HG03521 (cell line): ENCODE data around the gene GTF2IRD2.
"Not testable (repeated sequence)": the region's sequence is repeated elsewhere in the genome, so short reads cannot be mapped to it uniquely, and the experiment has no call there.

Experiments used
- ATAC-seq: cut with Tn5 transposase; IDR thresholded peaks from one replicate; pipeline ENCODE4 v1.9.1; 2021; ENCODE audit warnings: mild to moderate bottlenecking, moderate library complexity; ENCODE audit not compliant: unreplicated experiment

Gene GTF2IRD2

DNA sequence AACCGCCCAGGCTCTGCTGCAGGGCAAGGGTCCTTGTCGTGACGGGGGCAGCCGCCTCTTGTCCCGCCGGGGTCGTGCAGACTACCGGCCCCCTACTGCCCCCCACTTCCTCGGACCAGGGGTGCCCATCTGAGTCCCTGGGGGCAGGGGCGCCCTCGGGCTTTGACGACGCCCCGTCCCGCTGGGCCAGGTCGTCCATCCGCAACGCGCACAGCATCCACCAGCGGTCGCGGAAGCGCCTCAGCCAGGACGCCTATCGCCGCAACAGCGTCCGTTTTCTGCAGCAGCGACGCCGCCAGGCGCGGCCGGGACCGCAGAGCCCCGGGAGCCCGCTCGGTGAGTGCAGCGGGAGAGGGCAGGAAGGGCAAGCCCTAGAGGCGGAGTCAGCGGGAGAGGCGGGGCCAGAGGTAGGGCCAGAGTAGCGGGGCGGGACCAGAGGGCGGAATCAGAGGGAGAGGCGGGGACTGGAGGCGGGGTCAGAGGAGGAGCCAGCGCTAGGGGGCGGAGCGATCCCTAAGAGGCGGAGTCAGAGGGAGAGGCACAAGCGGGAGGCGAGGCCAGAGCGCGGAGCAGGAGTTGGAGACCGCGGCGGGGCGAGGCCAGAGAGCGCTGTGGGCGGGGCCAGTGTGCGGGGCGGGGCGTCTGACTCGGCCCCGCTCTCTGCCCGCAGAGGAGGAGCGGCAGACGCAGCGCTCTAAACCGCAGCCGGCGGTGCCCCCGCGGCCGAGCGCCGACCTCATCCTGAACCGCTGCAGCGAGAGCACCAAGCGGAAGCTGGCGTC is 62.8 kb downstream of the GTF2IRD2 start:
- ATAC-seq, result peak; percentile 85

DNA sequence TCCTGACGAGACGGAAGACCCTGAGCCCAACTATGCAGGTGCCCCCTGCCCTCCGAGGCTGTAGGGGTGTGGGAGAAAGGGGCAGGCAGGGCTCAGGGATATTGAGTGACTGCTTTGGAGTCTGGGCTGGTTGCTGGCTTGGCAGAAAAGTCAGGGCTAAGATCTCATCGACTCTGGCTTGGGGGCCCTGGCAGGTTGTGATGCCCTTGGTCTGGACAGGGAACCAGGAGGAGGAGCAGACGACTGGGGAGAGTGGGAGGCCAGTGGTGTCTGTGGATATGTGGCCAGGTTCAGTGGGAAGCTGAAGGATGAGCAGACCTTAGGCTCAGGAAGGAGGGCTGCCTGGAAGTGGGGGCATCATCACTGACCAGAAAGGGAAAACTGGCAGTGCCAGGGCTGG is 67.8 kb downstream of the GTF2IRD2 start:
- not testable (repeated sequence) for ATAC-seq

DNA sequence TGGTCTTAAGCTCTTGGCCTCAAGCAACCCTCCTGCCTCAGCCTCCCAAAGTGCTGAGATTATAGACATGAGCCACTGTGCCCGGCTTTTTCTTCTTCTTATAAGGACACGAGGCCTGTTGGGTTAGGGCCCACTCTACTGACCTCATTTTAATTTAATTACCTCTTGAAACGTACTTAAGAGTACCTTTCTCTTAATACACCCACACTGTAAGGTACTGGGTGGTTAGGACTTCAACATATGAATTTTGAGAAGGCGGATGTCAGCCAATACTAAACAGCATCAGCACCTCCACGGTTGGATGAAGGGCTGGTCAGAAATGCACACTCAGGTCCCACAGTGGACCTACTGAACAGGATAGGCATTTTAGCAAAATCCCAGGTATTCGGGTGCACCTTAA is 69.7 kb downstream of the GTF2IRD2 start:
- not testable (repeated sequence) for ATAC-seq

DNA sequence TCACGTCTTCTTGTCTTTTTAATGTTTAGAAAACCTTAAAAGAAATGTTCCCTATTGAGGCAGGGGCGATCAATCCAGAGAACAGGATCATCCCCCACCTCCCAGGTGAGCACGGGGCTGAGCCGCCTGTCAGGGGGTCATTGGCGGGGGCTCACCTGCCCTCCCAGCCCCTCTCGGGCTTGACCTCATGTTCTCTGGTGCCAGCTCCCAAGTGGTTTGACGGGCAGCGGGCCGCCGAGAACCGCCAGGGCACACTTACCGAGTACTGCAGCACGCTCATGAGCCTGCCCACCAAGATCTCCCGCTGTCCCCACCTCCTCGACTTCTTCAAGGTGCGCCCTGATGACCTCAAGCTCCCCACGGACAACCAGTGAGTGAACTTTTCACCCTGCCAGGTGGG is 72.4 kb downstream of the GTF2IRD2 start:
- not testable (repeated sequence) for ATAC-seq

DNA sequence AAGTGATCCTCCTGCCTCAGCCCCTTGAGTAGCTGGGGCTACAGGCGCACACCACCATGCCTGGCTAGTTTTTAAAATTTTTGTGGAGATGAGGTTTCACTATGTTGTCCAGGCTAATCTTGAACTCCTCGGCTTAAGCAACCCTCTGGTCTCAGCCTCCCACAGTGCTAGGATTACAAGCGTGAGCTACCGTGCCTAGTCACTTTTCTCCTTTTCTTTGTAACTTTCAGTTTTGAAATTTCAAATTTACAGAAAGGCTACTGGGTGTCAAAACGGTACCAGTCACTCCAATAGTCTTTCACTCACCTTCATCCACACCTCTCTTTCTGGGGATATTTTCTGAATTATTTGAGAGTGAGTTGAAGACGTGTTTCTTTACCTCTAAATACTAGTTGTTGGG is 76.3 kb downstream of the GTF2IRD2 start:
- ATAC-seq, result not testable (repeated sequence)

DNA sequence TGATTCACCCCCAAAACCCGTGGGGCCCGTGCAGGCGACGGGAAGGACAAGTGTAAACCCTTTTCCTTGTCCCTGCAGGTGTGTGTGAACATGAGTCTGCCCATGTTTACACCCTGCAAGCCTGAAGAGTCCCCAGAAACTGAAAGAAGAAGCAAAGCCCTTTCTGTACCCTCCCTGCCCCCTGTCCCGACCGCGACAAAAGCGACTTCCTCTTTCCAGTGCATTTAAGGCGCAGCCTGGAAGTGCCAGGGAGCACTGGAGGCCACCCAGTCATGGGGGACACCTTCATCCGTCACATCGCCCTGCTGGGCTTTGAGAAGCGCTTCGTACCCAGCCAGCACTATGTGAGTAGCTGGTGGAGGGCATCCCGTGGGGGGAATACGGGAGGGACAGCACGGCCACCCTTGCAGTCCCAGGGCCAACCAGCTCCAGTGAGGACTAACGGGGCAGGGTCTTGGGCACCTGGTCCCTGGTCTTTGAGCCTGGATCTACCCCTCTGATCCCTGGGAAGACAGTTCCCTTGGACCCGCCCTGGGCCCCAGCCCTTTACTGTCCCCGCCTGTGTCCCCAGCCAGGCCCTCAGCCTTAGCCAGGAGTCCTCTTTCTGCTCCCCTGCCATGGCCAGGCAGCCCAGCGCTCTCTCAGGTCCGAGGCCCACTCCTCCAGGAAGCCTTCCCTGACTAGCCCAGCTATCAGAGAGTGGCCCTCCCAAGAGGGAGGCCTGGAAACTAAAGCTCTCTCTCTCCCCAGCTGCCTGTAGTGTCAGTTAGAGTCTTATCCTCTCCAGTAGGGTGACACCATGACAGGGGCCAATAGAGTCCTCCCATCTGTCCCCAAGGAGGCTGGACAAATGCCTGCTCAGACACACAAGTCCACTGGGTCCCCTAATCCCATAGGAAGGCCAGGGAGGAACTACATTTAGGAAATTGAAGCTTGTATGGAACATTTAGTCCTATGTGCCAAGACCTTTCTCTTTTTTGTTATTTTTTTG is 77.3 kb downstream of the GTF2IRD2 start, which contains the start of gene NCF1:
NCF1 (plus strand) TSS at position 252 of the 991 bp plus-strand sequence; CDS start at position 273, 21 bp downstream.
- peak; percentile 77 for ATAC-seq

DNA sequence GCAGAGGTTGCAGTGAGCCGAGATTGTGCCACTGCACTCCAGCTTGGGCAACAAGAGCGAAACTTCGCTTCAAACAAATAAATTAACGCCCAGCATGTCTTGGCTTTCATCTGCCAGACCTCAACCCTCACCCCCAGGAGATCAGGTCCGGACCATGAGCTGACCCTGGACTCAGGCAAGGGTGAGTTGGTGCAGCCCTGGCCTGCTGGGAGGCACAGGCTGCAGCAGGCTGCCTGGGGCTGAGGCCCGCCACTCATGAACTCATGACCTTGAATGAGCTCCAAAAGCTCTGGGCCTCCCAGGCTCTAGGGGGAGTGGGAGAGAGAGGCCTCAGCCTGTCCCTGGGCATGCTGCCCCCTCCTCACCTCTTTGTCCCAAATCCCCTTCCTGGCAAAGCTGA is 79.3 kb downstream of the GTF2IRD2 start:
- not testable (repeated sequence) for ATAC-seq

DNA sequence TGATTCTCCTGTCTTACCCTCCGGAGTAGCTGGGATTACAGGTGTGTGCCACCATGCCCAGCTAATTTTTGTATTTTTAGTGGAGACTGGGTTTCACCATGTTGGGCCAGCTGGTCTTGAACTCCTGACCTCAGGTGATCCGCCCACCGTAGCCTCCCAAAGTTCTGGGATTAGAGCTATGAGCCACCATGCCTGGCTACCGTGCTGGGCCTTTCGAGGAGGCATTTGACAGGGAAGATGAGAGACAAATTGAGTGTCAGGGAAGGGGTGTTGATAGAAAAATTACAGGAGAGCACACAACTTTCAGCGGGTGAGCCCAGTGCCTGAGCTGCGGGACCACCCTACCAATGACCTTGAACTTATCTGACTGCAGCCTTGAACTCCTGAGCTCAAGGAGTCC is 81.3 kb downstream of the GTF2IRD2 start:
- not testable (repeated sequence) for ATAC-seq

DNA sequence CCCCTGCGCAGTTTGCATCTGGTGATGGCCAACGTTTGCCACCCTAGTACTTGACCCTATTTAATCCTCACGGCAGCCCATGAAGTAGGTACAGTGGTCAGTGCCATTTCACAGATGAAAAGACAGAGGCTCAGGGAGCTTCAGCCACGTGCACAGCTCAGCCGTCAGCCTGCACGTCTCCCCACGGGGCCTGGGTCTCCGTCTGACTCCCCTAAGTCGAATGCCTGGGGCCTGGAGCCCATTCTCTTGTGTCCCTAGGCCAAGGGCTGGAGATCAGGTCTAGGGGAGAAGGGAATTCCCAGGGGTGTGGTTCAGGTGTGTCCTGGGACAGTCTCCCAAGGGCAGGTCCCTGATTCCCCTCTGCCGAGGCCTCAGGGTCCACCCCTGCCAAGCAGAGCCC is 84.4 kb downstream of the GTF2IRD2 start:
- ATAC-seq, result not testable (repeated sequence)

DNA sequence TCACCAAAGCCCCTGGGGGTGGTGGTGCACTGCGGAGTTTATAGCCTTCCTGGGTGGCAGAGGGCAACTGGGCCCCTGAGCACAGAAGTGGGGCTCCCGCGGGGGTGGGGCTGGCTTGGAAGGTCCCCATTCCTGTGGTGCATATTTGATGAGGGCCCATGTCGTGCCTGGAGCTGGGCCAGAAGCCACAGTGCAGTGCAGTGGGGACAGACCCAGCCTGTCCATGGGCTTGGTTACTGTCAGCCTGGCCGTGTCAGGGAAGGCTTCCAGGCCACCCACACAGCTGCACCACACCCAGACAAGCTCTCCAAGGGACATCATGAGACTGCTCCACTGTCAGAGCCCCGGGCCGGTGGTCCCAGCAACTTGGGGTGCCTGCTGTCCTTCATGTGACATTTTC is 84.9 kb downstream of the GTF2IRD2 start:
- not testable (repeated sequence) for ATAC-seq

DNA sequence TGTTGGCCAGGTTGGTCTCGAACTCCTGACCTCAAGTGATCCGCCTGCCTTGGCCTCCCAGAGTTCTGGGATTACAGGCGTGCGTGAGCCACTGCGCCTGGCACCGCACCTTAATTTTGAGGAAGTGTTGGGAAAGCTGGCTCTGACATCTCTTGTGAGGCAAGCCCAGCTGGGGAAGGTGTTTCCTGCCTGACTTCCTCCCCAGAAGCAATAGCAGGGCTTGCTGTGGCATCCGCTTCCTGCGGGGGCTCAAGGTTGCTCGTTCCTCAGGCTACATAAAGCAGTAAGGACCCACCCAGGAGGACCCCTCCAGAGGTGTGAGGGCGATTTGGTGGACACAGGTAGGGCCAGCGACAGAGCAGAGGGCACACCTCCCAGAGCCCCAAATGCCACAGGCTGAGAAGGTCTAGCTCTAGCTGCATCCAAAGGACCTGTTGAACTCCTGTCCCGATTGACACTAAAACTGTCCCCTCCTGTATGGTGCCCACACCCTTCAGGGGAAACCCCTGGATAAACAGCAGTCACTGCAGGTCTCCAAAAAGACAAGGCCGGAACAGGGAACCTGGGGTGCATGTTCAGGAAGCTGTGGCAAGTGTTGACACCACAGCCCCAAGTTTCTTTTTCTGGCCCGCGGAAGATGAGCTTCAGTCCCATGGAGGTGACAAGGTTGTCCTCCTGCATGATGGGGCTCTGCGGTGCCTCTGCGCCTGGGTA is 86.0 kb downstream of the GTF2IRD2 start:
- peak; percentile 16 for ATAC-seq

DNA sequence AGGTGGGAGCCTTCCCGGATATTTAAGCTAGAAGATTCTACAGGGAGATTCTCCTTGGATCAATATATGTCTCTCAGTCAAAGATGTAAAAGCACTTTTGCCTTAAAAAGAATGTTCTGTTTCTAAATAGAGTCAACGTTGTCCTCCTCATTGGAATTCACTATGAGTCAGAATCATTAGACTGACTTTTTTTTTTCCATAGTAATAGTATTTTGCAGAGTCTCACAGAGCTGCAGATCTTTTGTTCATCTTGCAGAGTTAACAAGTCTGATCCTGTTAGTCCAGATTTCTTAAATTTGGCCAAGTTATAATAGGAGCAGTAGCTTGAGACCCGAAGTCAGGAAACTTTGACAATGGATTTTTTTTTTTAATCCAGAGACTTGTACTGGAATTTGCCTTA is 92.4 kb downstream of the GTF2IRD2 start:
- ATAC-seq, result not testable (repeated sequence)

DNA sequence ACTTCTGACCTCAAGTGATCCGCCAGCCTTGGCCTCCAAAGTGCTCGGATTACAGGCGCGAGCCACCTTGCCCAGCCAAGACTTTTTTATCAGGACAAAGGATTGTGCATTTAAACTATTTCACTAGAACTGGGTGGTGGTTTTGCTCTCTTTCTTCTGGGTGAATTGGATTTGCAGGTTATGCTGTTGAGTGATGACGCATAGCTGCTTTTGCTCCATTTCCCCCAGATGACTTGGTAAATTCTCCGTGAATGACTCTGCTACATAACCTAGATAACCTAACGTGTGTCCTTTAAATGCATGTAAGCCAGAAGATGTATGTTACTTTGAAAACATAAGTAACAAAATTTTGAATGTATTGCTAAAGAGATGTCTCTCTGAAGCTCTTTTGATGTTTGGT is 93.1 kb downstream of the GTF2IRD2 start:
- ATAC-seq, result not testable (repeated sequence)

DNA sequence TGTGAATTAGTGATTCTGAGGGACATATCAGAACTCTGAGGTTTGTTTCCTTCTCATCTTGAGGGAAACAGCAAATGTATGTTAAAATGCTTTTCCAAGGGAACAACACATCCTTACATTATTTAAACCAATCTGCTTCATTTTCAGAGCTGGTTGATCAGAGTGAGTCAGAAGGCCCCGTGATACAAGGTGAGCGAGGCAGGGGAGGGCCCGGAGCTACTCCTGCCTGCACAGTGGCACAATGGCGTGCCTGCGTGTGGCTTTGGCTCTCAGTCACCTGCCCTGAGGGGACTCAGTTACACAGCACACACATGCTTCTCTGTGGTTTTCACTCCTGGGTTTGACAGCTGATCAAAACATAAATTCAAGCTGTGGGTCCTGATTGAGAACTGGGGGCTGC is 94.7 kb downstream of the GTF2IRD2 start:
- not testable (repeated sequence) for ATAC-seq

DNA sequence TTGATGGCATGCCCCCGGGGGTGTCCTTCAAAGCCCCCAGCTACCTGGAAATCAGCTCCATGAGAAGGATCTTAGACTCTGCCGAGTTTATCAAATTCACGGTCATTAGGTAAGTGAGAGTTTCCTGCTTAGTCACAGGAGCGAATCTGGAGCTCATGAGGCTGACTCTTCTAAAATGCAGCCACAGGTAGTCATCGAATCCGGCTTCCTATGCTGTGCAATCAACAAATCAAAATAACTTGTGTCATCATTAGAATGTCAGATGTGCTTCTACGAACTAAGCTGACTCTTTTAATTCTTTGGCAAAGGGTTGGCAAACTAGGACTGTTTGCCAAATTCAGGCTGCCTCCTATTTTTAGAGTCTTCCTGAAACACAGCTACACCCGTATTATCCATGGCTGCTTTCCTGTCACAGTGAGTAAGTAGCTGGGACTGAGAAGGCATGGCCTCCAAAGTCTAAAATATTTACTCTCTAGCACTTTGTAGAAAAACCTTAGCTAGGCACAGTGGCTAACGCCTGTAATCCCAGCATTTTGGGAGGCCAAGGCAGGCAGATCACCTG is 97.4 kb downstream of the GTF2IRD2 start:
- ATAC-seq, result not testable (repeated sequence)
